A549 treated with Mapracorat at 1 μM for 4 hours (cell line): ENCODE data around the gene ZMYND11. TPM values are rescaled to one million over a fixed set of nuclear protein-coding genes. Genes with fewer than 3 reads are reported as not detected.

ENCODE experiments used
- total RNA-seq: library from RNA; stranded (reverse); fragments of 200-300 nt; extraction: Qiagen RNA extraction; gene quantifications from 5 replicates; pipeline ENCODE4 v1.2.3, GENCODE V29; 2022

ZMYND11 gene
- total RNA-seq: 34.3 to 47.1 TPM (median 41.5 TPM) in 5 replicates

DNA sequence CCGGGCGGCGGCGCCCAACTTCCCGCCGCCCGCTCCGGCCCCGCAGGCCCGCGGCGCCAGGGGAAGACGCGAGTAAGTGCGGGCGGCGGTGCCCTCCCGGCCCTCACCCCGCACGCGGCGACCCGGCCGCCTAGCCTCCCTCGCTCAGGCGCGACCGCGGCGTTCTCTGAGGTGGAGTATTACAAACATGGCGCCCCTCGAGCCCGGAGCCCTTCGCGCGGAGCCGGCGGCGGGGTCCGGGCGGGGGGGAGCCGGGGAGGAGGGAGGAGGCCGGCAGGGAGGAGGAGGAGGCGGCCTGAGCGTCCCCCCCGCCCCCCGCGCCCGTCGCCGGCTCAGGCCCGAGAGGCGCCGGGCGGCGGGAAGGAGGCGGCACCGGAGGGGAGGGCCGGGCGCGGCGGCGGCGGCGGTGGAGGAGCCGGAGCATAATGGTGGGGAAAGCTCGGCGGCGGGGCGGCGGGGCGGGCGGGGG lies at the start of gene ZMYND11:
Gene ZMYND11 (plus strand): TSS at position 324 of the 469 bp plus-strand sequence. CDS start 44,558 bp downstream, outside the sequence.

Other genes with a start within 250 kb of the ZMYND11 start
- gene TUBB8, start 86.2 kb upstream of the ZMYND11 start, total RNA-seq: 0.07 to 0.16 TPM (median 0.09 TPM) in 4 of 5 replicates, not detected in the other